ENCODE results near the gene ZDBF2.
A peak's percentile ranks its signal among the peaks of the same experiment; 100 is the strongest.

Gene ZDBF2

DNA sequence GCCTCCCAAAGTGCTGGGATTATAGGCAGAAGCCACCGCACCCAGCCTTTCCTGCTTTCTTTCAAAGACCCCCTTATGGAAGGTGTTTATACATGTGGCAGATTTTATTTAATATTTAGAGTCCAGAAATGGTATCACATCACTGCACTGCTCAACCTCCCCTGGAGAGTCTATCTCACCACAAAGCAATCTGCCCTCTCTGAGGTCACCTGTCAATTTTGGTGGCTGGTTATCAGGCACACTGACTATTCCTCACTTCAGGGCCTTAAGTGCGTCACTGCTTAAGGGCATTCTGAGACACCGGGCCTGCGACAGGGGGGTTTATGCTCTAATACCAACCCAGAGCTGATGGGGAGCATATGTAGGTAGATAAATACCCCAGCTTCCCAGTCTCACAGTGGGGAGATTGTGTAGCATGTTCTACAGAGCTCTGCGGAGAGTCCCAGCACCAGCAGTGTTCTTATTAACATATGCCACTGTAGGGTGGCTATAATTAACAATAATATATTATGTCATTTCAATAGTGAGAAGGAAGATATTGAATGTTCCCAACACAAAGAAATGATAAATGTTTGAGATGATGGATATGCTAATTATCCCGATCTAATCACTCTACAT, 42.7 kb upstream of the ZDBF2 start:
- Histone ChIP-seq H3K27ac (peak overlapping the region; percentile 75), H3K36me3 (no peaks in the 10 kb centered on the region), H3K9me3 (ENCODE audit: severe bottlenecking) (peaks cover 7% of the 10 kb centered on the region), H3K4me3 (ENCODE audit: low read depth, low read length) (no peak overlapping the region), H3K27me3 (ENCODE audit: insufficient read depth, low read depth, severe bottlenecking) (no peaks in the 10 kb centered on the region)
- peak; percentile 68 for DNase-seq
- TF ChIP-seq CTCF (IDR thresholded peaks at IDR 0.05; ENCODE audit: low read depth, low read length): no peak

GRCh38 chr2:206232287-206233035, 42.0 kb upstream of the ZDBF2 start:
- Histone ChIP-seq H3K27ac (peak overlapping the region; percentile 75), H3K36me3 (no peaks in the 10 kb centered on the region), H3K9me3 (ENCODE audit: severe bottlenecking) (peaks cover 7% of the 10 kb centered on the region), H3K4me3 (ENCODE audit: low read depth, low read length) (0 out of 2 replicates have a peak overlapping the region, but pooled peaks have one; percentile 8), H3K27me3 (ENCODE audit: insufficient read depth, low read depth, severe bottlenecking) (no peaks in the 10 kb centered on the region)
- DNase-seq: peak; percentile 42
- no peak for TF ChIP-seq CTCF (IDR thresholded peaks at IDR 0.05; ENCODE audit: low read depth, low read length)

GRCh38 chr2:206239157-206239556, 35.3 kb upstream of the ZDBF2 start:
- DNase-seq: no peak
- H3K36me3 ChIP-seq: no peaks in the 10 kb centered on the region
- no peak overlapping the region for H3K4me3 ChIP-seq (ENCODE audit: low read depth, low read length)
- TF ChIP-seq CTCF (IDR thresholded peaks at IDR 0.05; ENCODE audit: low read depth, low read length): no peak
- H3K9me3 ChIP-seq (ENCODE audit: severe bottlenecking): peaks cover 7% of the 10 kb centered on the region
- H3K27ac ChIP-seq: no peak overlapping the region
- no peaks in the 10 kb centered on the region for H3K27me3 ChIP-seq (ENCODE audit: insufficient read depth, low read depth, severe bottlenecking)

DNA sequence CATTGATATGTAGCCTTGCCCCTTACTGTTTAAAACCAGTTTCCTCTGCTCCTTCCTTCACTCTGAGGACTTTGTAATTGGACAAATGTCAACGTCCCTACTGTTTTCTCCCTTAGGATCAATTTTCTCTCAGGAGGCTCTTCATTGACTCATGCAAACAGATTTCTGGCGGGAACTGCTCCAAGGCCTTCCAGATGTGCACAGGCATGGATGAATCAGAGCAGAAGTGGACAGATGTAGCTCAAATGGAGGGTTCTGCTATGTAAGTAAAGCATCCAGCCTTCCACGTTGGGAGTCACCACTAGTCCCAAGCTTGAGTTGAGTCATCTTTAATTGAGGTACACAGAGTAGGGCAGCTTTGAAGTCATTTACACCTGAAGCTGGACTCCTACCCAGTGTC, 34.1 kb upstream of the ZDBF2 start:
- peaks cover 7% of the 10 kb centered on the region for H3K9me3 ChIP-seq (ENCODE audit: severe bottlenecking)
- TF ChIP-seq CTCF (IDR thresholded peaks at IDR 0.05; ENCODE audit: low read depth, low read length): no peak
- no peak overlapping the region for H3K4me3 ChIP-seq (ENCODE audit: low read depth, low read length)
- no peak for DNase-seq
- no peaks in the 10 kb centered on the region for H3K27me3 ChIP-seq (ENCODE audit: insufficient read depth, low read depth, severe bottlenecking)
- no peaks in the 10 kb centered on the region for H3K36me3 ChIP-seq
- H3K27ac ChIP-seq: no peak overlapping the region

- H3K27ac ChIP-seq: no peak overlapping the region
- no peak for DNase-seq
- H3K4me3 ChIP-seq (ENCODE audit: low read depth, low read length): no peak overlapping the region
Measured at GRCh38 chr2:206241736-206242135, 32.7 kb upstream of the ZDBF2 start.

More at GRCh38 chr2:206241736-206242135, 32.7 kb upstream of the ZDBF2 start:
- no peaks in the 10 kb centered on the region for H3K9me3 ChIP-seq (ENCODE audit: severe bottlenecking)
- H3K36me3 ChIP-seq: no peaks in the 10 kb centered on the region
- TF ChIP-seq CTCF (IDR thresholded peaks at IDR 0.05; ENCODE audit: low read depth, low read length): no peak
- no peaks in the 10 kb centered on the region for H3K27me3 ChIP-seq (ENCODE audit: insufficient read depth, low read depth, severe bottlenecking)
